Right atrium auricular region (tissue), 2 donors: ENCODE results near the gene BMP7. TPM values are rescaled to one million over a fixed set of nuclear protein-coding genes. Genes with fewer than 3 reads are reported as not detected.
A peak's percentile ranks its signal among the peaks of the same experiment; 100 is the strongest.

Experiments
- DNase-seq: peaks from one replicate; pipeline ENCODE4 v3.0.0-alpha.2; 2019; ENCODE audit warnings: low spot score
- H3K27ac ChIP-seq, 2 donors: fragments of 200-600 bp; sonication (generic); 1 replicate in 1 of 2; 2 replicates in 1 of 2; pipeline ENCODE4 v1.5.1; 2016 to 2019
- H3K27me3 ChIP-seq, 2 donors: fragments of 200-600 bp; sonication (generic); one replicate each; pipeline versions ENCODE4 v1.5.1 to v1.6.0; 2017 to 2019
- H3K36me3 ChIP-seq: fragments of 200-600 bp; sonication (generic); one replicate; pipeline ENCODE4 v1.5.1; 2016
- H3K4me1 ChIP-seq, 2 donors: fragments of 200-600 bp; sonication (generic); one replicate each; pipeline versions ENCODE4 v1.5.1 to v1.6.0; 2017 to 2019
- H3K4me3 ChIP-seq, 2 donors: fragments of 200-600 bp; sonication (generic); 1 replicate in 1 of 2; 2 replicates in 1 of 2; pipeline ENCODE4 v1.5.1; 2017 to 2019; ENCODE audit warnings: mild to moderate bottlenecking in 1 of 2, moderate library complexity in 1 of 2
- H3K9me3 ChIP-seq, 2 donors: fragments of 200-600 bp; sonication (generic); one replicate each; pipeline ENCODE4 v1.5.1; 2019
- total RNA-seq, 2 donors: library from RNA; depleted of rRNA; stranded (reverse); fragments of >200 nt; gene quantifications; one replicate each; pipeline ENCODE4 v1.1.0, GENCODE V29; 2016
- TF ChIP-seq, protein P1 (sequence below), 2 donors: fragments of 200-600 bp; sonication (generic); IDR thresholded peaks; one replicate each; pipeline ENCODE4 v1.5.1; 2019; ENCODE audit warnings: antibody characterized with exemption in 2 of 2

BMP7 gene
- total RNA-seq, 2 donors from 2014 or later = 15.1 to 23.0 TPM

DNA sequence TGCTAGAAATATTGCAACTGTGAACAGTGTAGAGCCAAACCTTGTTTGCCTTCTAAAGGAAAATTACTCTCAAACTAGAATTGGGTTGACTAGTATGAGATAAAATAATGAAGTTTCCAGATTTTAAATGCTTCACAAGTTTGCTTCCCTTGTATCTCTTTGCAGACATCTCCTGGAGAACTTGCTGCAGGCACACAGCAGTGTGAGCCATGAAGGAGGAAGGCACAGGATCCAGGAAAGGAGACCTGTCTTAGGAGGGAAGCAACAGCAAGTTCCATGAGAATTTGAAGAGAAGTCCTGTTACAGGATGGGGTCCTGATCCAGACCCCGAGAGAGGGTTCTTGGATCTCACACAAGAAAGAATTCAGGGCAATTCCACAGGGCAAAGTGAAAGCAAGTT lies 115.9 kb downstream of the BMP7 start:
- DNase-seq = no peak
- H3K27me3 ChIP-seq = no peaks in the 10 kb centered on the region
- TF ChIP-seq, protein P1, sequence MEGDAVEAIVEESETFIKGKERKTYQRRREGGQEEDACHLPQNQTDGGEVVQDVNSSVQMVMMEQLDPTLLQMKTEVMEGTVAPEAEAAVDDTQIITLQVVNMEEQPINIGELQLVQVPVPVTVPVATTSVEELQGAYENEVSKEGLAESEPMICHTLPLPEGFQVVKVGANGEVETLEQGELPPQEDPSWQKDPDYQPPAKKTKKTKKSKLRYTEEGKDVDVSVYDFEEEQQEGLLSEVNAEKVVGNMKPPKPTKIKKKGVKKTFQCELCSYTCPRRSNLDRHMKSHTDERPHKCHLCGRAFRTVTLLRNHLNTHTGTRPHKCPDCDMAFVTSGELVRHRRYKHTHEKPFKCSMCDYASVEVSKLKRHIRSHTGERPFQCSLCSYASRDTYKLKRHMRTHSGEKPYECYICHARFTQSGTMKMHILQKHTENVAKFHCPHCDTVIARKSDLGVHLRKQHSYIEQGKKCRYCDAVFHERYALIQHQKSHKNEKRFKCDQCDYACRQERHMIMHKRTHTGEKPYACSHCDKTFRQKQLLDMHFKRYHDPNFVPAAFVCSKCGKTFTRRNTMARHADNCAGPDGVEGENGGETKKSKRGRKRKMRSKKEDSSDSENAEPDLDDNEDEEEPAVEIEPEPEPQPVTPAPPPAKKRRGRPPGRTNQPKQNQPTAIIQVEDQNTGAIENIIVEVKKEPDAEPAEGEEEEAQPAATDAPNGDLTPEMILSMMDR (IDR thresholded peaks at IDR 0.05) = no peak
- no peaks in the 10 kb centered on the region for H3K36me3 ChIP-seq
- no peak overlapping the region for H3K4me3 ChIP-seq
- H3K9me3 ChIP-seq = no peaks in the 10 kb centered on the region
- H3K27ac ChIP-seq = no peak overlapping the region
- peaks cover 0 to 13% of the 10 kb centered on the region in 2 donors for H3K4me1 ChIP-seq

DNA sequence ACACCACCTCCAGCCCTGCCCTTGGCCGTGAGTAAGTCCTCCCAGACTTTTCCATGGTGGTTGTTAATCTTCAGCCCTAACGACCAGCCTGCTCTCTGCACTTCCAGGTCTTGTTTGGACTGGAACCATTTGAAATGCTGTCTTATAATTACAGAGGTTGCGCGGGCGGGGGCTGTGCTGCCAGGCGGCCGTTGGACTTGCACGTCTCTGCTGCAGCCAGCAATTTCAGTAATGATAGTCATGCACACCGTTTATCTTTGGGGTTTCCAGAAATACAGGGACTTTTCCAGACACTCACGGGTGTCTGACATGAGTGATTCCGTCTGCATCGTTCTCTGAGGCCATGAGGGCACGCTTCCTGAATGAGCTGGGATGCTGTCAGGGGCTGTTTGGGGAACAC lies 118.2 kb downstream of the BMP7 start:
- TF ChIP-seq, protein P1 (IDR thresholded peaks at IDR 0.05) = no peak
- peak overlapping the region in 1 of 2 donors; percentile 73 for H3K27ac ChIP-seq
- no peak for DNase-seq

GRCh38 chr20:57147185-57147584 lies 119.3 kb downstream of the BMP7 start:
- H3K9me3 ChIP-seq = no peaks in the 10 kb centered on the region
- H3K36me3 ChIP-seq = no peaks in the 10 kb centered on the region
- no peaks in the 10 kb centered on the region for H3K27me3 ChIP-seq
- no peak overlapping the region for H3K4me3 ChIP-seq
- TF ChIP-seq, protein P1 (IDR thresholded peaks at IDR 0.05) = no peak
- DNase-seq = no peak
- H3K4me1 ChIP-seq = peaks cover 0 to 13% of the 10 kb centered on the region in 2 donors
- H3K27ac ChIP-seq = no peak overlapping the region

More for the DNA sequence above, 118.2 kb downstream of the BMP7 start:
- no peaks in the 10 kb centered on the region for H3K27me3 ChIP-seq
- H3K36me3 ChIP-seq = no peaks in the 10 kb centered on the region
- H3K9me3 ChIP-seq = no peaks in the 10 kb centered on the region
- no peak overlapping the region for H3K4me3 ChIP-seq
- H3K4me1 ChIP-seq = peaks cover 0 to 13% of the 10 kb centered on the region in 2 donors

- no peak for DNase-seq
- peaks cover 0 to 13% of the 10 kb centered on the region in 2 donors for H3K4me1 ChIP-seq
- H3K27ac ChIP-seq = no peak overlapping the region
- H3K4me3 ChIP-seq = no peak overlapping the region
- H3K36me3 ChIP-seq = no peaks in the 10 kb centered on the region
- TF ChIP-seq, protein P1 (IDR thresholded peaks at IDR 0.05) = no peak
- no peaks in the 10 kb centered on the region for H3K9me3 ChIP-seq
- no peaks in the 10 kb centered on the region for H3K27me3 ChIP-seq
Measured at GRCh38 chr20:57146155-57146554, 120.3 kb downstream of the BMP7 start.

GRCh38 chr20:57145089-57145631 lies 121.3 kb downstream of the BMP7 start:
- H3K36me3 ChIP-seq = no peaks in the 10 kb centered on the region
- H3K27ac ChIP-seq = no peak overlapping the region
- TF ChIP-seq, protein P1 (IDR thresholded peaks at IDR 0.05) = no peak
- no peaks in the 10 kb centered on the region for H3K27me3 ChIP-seq
- no peak for DNase-seq
- H3K9me3 ChIP-seq = no peaks in the 10 kb centered on the region
- peaks cover 0 to 13% of the 10 kb centered on the region in 2 donors for H3K4me1 ChIP-seq
- H3K4me3 ChIP-seq = no peak overlapping the region

DNA sequence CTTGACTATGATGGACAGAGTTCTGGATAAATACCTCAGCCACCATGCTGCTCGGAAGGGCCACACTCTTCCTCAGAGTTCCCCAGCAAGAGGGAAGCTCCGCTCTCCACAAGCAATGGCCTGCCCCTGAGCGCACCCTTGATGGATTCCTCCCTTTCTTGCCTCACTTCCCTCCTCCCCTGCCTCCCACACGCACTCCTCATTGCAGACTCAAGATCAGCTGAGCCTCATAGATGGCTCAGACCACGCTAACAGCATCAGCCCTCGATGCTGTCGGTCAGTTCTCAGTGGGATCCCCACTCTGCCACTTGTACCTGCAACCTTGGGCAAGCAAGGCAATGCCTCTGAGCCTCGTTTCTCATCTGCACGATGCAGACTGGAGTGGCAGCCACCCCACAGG lies 123.3 kb downstream of the BMP7 start:
- DNase-seq = no peak
- Histone ChIP-seq H3K27me3 (no peaks in the 10 kb centered on the region), H3K4me3 (no peak overlapping the region), H3K9me3 (no peaks in the 10 kb centered on the region), H3K4me1 (peaks cover 0 to 7% of the 10 kb centered on the region in 2 donors), H3K27ac (no peak overlapping the region), H3K36me3 (no peaks in the 10 kb centered on the region)
- TF ChIP-seq, protein P1 (IDR thresholded peaks at IDR 0.05) = no peak
